ENCODE data around the gene TAX1BP3.
A peak's percentile ranks its signal among the peaks of the same experiment; 100 is the strongest.

The TAX1BP3 gene

DNA sequence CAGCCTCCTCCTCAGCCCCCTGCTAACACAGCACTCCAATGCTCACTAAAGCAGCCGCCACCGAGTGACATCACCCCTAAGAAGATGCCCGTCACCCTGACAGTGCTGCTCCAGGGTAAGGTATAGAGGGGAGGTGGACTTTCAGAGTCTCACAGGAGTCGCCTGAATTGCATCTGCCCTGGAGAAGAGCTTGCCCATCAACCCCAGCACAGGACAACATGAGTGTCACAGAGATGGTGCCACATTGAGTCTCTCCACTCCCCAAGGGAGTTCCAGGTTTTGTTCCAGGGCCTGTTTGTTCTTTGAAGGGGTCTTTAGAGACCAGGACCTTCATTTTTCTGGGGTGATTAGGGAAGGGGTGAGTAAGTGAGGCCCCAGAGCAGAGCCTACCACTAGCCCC lies 29.8 kb upstream of the TAX1BP3 start:
- Histone ChIP-seq H3K27ac (ENCODE audit: insufficient read depth, low read length, poor library complexity, severe bottlenecking) (no peak overlapping the region), H3K36me3 (ENCODE audit: control insufficient read depth, insufficient read depth, low read length) (no peaks in the 10 kb centered on the region), H3K27me3 (replicated peaks; ENCODE audit: control insufficient read depth, insufficient read depth, low read length, poor library complexity, severe bottlenecking) (no peaks in the 10 kb centered on the region), H3K9me3 (ENCODE audit: control insufficient read depth, low read length) (no peaks in the 10 kb centered on the region), H3K4me3 (ENCODE audit: insufficient read depth, low read depth, low read length, poor library complexity, severe bottlenecking) (no peak overlapping the region), H3K4me1 (ENCODE audit: control insufficient read depth, insufficient read depth, low read length, poor library complexity, severe bottlenecking) (peaks cover 12% of the 10 kb centered on the region)
- no peak for DNase-seq

DNA sequence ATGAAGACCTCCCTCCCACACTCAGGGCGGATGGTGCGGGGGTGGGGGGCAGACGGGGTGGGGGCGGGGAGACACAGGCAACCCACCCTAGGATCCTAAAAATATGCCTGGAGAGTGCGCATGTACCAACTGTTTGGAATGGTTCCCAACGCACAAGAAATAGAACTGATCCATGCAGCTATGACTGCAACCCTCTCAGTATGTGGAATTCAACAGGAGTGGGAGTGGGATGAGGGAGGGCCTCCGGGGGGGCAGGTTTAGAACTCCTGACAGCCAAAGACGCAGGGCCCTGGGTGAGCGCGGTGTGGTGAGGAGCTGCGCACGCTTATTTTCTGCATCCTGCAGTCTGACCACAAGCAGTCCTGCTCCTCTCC lies 28.7 kb upstream of the TAX1BP3 start:
- Histone ChIP-seq H3K36me3 (ENCODE audit: control insufficient read depth, insufficient read depth, low read length) (no peaks in the 10 kb centered on the region), H3K4me1 (ENCODE audit: control insufficient read depth, insufficient read depth, low read length, poor library complexity, severe bottlenecking) (peaks cover 12% of the 10 kb centered on the region), H3K9me3 (ENCODE audit: control insufficient read depth, low read length) (no peaks in the 10 kb centered on the region), H3K4me3 (ENCODE audit: insufficient read depth, low read depth, low read length, poor library complexity, severe bottlenecking) (no peak overlapping the region), H3K27ac (ENCODE audit: insufficient read depth, low read length, poor library complexity, severe bottlenecking) (no peak overlapping the region), H3K27me3 (replicated peaks; ENCODE audit: control insufficient read depth, insufficient read depth, low read length, poor library complexity, severe bottlenecking) (no peaks in the 10 kb centered on the region)
- no peak for DNase-seq

DNA sequence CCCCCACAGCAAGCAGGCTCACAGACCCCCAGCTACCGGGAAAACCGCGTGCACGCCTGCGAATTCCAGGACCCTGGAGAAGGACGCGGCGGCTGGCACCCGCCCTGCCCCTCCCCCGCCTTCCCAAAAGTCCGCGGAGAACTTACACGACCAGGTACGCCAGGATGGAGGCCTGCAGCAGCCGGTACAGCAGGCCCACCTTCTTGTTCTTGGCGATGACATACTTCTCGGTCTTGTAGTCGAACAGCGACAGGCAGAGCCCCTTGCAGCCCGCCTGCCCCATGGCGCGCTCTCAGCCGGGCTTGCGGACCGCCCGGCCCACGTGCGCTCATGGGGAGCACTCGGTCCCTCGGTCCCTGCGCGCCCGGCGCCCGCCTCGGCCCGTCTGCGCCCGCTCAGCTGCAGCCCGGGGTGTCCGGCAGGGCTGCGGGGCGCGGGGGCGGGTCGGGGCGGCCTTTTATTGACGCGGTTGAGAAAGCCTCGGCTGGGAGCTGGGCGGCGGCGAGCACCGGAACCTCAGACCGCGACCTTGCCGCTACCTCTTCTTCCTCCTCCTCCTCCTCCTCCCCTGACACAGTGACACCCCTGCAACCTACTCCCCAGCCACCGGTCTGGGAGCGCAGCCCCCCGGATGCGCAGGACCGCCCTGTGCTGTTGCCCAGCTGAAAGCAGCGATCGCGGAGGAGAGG lies 27.5 kb upstream of the TAX1BP3 start, which contains the start of gene P2RX5:
Gene P2RX5 (minus strand): TSS at position 433 of the 689 bp plus-strand sequence. CDS start 150 bp downstream, at position 283.
- peak within 1 kb of the TSS; percentile 72 for H3K4me3 ChIP-seq (ENCODE audit: insufficient read depth, low read depth, low read length, poor library complexity, severe bottlenecking)
- H3K27me3 ChIP-seq (replicated peaks; ENCODE audit: control insufficient read depth, insufficient read depth, low read length, poor library complexity, severe bottlenecking): no peaks in the 10 kb centered on the region
- peaks cover 7% of the 10 kb centered on the region for H3K36me3 ChIP-seq (ENCODE audit: control insufficient read depth, insufficient read depth, low read length)
- no peaks in the 10 kb centered on the region for H3K9me3 ChIP-seq (ENCODE audit: control insufficient read depth, low read length)
- H3K4me1 ChIP-seq (ENCODE audit: control insufficient read depth, insufficient read depth, low read length, poor library complexity, severe bottlenecking): peaks cover 12% of the 10 kb centered on the region
- no peak for DNase-seq
- H3K27ac ChIP-seq (ENCODE audit: insufficient read depth, low read length, poor library complexity, severe bottlenecking): peak within 1 kb of the TSS; percentile 13

DNA sequence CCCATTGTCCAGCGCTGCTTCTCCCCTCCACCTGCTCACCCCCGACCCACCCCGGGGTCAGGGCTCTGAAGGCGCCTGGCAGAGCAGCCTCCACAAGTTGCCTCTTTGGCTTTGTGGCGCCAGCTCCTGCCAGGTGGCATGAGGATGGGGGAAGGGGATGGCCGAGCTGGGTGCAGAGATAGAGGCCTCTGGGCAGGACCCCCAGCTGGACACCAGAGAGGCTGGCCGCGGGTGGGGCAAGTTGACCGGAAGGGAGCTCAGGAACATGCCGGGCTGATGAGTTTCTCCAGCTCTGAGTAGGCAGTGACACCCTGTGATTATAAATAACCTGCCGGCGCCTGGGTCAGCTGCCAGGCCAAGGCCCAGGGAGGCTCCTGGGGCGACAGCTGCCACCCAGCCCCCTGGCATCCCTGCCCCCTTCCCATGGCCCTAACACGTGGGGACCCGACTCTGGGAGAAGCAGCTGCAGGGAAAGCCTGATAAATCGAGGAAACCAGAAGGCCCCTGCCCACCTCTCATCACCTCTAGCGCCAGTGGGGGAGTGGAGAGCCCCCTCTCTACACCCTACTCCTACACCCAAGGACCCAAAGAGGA lies 26.8 kb upstream of the TAX1BP3 start:
- peak overlapping the region; percentile 13 for H3K27ac ChIP-seq (ENCODE audit: insufficient read depth, low read length, poor library complexity, severe bottlenecking)
- H3K4me1 ChIP-seq (ENCODE audit: control insufficient read depth, insufficient read depth, low read length, poor library complexity, severe bottlenecking): peaks cover 12% of the 10 kb centered on the region
- DNase-seq: no peak

DNA sequence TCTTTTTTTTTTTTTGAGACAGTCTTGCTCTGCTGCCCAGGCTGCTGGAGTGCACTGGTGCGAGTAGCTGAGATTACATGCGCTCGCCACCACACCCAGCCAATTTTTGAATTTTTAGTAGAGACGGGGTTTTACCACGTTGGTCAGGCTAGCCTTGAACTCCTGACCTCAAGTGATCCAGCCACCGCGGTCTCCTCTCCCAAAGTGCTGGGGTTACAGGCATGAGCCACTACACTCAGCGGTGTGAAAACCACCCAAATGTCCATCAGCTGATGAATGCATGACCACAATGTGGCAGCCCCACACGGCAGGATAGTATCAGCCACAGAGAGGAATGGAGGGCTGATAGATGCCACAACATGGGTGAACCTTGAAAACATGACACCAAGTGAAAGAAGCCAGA lies 25.5 kb upstream of the TAX1BP3 start:
- H3K9me3 ChIP-seq (ENCODE audit: control insufficient read depth, low read length): no peaks in the 10 kb centered on the region
- no peak overlapping the region for H3K4me3 ChIP-seq (ENCODE audit: insufficient read depth, low read depth, low read length, poor library complexity, severe bottlenecking)
- H3K27ac ChIP-seq (ENCODE audit: insufficient read depth, low read length, poor library complexity, severe bottlenecking): no peak overlapping the region
- H3K36me3 ChIP-seq (ENCODE audit: control insufficient read depth, insufficient read depth, low read length): peaks cover 19% of the 10 kb centered on the region
- no peaks in the 10 kb centered on the region for H3K27me3 ChIP-seq (replicated peaks; ENCODE audit: control insufficient read depth, insufficient read depth, low read length, poor library complexity, severe bottlenecking)
- DNase-seq: no peak
- H3K4me1 ChIP-seq (ENCODE audit: control insufficient read depth, insufficient read depth, low read length, poor library complexity, severe bottlenecking): peaks cover 12% of the 10 kb centered on the region

More for the DNA sequence above, 26.8 kb upstream of the TAX1BP3 start:
- Histone ChIP-seq H3K4me3 (ENCODE audit: insufficient read depth, low read depth, low read length, poor library complexity, severe bottlenecking) (peak overlapping the region; percentile 72), H3K9me3 (ENCODE audit: control insufficient read depth, low read length) (no peaks in the 10 kb centered on the region), H3K27me3 (replicated peaks; ENCODE audit: control insufficient read depth, insufficient read depth, low read length, poor library complexity, severe bottlenecking) (no peaks in the 10 kb centered on the region), H3K36me3 (ENCODE audit: control insufficient read depth, insufficient read depth, low read length) (peaks cover 13% of the 10 kb centered on the region)

DNA sequence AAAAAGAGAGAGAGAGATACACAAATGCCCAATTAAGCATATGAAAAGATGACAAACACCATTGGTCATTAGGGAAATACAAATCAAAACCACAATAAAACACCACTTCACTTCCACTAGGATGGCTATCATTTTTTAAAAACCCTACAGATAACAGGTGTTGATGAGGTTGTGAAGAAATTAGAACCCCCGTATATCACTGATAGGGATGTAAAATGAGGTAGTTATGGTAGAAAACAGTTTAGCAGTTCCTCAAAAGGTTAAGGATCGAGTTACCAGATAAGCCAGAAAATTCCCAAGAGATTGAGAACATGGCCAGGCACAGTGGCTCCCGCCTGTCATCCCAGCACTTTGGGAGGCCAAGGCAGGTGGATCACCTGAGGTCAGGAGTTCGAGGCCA lies 24.8 kb upstream of the TAX1BP3 start:
- Histone ChIP-seq H3K4me1 (ENCODE audit: control insufficient read depth, insufficient read depth, low read length, poor library complexity, severe bottlenecking) (peaks cover 12% of the 10 kb centered on the region), H3K9me3 (ENCODE audit: control insufficient read depth, low read length) (no peaks in the 10 kb centered on the region), H3K27me3 (replicated peaks; ENCODE audit: control insufficient read depth, insufficient read depth, low read length, poor library complexity, severe bottlenecking) (no peaks in the 10 kb centered on the region), H3K36me3 (ENCODE audit: control insufficient read depth, insufficient read depth, low read length) (peaks cover 19% of the 10 kb centered on the region), H3K27ac (ENCODE audit: insufficient read depth, low read length, poor library complexity, severe bottlenecking) (no peak overlapping the region), H3K4me3 (ENCODE audit: insufficient read depth, low read depth, low read length, poor library complexity, severe bottlenecking) (no peak overlapping the region)
- DNase-seq: no peak

DNA sequence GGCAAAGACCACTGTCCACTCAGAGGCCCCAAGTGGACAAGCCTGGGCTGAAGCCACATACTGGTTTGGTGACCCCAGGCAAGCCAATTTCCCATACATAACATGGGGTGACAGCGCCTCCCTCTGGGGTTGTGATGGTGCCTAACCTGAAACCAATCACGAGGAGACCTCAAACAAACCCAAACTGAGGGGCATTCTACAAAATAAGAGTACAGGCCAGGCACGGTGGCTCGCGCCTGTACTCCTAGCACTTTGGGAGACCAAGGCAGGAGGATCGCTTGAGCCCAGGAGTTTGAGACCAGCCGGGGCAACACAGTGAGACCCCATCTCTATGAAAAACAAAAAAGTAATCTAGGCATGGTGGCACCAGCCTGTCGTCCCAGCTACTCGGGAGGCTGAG lies 24.0 kb upstream of the TAX1BP3 start:
- Histone ChIP-seq H3K27me3 (replicated peaks; ENCODE audit: control insufficient read depth, insufficient read depth, low read length, poor library complexity, severe bottlenecking) (no peaks in the 10 kb centered on the region), H3K9me3 (ENCODE audit: control insufficient read depth, low read length) (no peaks in the 10 kb centered on the region), H3K4me1 (ENCODE audit: control insufficient read depth, insufficient read depth, low read length, poor library complexity, severe bottlenecking) (peaks cover 12% of the 10 kb centered on the region), H3K4me3 (ENCODE audit: insufficient read depth, low read depth, low read length, poor library complexity, severe bottlenecking) (no peak overlapping the region), H3K36me3 (ENCODE audit: control insufficient read depth, insufficient read depth, low read length) (peaks cover 19% of the 10 kb centered on the region), H3K27ac (ENCODE audit: insufficient read depth, low read length, poor library complexity, severe bottlenecking) (no peak overlapping the region)
- DNase-seq: no peak

DNA sequence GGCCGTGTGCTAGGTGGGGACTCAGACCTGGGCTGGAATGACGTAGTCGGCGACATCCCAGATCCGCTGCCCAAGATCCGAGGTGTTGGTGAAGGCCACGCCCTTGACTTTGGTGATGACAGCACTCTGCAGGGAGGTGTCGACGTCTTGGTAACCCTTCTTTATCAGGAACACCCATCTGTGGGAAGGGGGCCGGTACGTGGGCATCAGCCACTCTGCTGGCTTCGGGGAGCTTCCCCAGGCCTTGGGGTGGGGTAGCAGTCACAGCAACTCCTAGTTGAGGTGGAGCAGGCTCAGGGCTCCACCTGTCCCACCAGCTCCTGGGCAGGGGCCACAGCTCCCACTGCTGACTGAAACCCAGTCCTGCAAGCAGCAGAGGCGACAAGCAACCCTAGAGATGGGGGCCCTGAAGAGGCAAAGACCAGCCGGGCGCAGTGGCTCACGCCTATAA lies 23.3 kb upstream of the TAX1BP3 start:
- Histone ChIP-seq H3K9me3 (ENCODE audit: control insufficient read depth, low read length) (no peaks in the 10 kb centered on the region), H3K4me1 (ENCODE audit: control insufficient read depth, insufficient read depth, low read length, poor library complexity, severe bottlenecking) (peaks cover 10% of the 10 kb centered on the region), H3K27me3 (replicated peaks; ENCODE audit: control insufficient read depth, insufficient read depth, low read length, poor library complexity, severe bottlenecking) (no peaks in the 10 kb centered on the region), H3K27ac (ENCODE audit: insufficient read depth, low read length, poor library complexity, severe bottlenecking) (no peak overlapping the region), H3K4me3 (ENCODE audit: insufficient read depth, low read depth, low read length, poor library complexity, severe bottlenecking) (no peak overlapping the region), H3K36me3 (ENCODE audit: control insufficient read depth, insufficient read depth, low read length) (peaks cover 19% of the 10 kb centered on the region)
- DNase-seq: no peak

DNA sequence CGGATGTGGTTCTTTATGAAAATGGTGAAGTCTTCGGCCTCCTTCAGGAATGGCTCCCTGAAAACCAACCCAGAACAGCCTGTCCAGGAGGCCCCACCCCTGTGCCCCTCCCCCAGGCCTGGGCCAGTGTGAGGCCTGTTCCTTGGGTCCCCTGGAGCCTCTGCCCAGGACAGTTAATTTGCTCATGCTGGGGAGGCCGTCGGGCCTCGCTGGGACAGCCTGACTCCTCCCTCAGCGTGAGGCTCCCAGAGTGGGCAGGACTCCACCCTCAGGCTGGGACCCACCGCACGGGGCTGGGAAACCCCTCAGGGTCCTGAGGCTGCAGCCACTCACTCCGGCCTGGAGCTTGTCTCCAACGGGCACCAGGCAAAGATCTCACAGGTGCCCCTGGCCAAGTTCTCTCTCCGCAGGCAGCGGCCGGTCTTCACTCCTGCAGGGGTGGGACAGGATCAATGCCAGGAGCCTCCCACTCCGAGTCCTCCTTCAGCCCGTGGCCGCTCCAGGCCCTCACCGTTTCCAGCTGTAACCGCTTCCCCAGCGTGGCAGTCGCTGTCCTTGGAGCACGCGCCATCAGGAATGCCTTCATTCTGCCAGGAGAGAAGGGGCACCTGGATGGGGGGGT lies 21.8 kb upstream of the TAX1BP3 start:
- Histone ChIP-seq H3K9me3 (ENCODE audit: control insufficient read depth, low read length) (no peaks in the 10 kb centered on the region), H3K4me1 (ENCODE audit: control insufficient read depth, insufficient read depth, low read length, poor library complexity, severe bottlenecking) (peaks cover 6% of the 10 kb centered on the region), H3K4me3 (ENCODE audit: insufficient read depth, low read depth, low read length, poor library complexity, severe bottlenecking) (no peak overlapping the region), H3K27ac (ENCODE audit: insufficient read depth, low read length, poor library complexity, severe bottlenecking) (no peak overlapping the region), H3K27me3 (replicated peaks; ENCODE audit: control insufficient read depth, insufficient read depth, low read length, poor library complexity, severe bottlenecking) (no peaks in the 10 kb centered on the region), H3K36me3 (ENCODE audit: control insufficient read depth, insufficient read depth, low read length) (peaks cover 19% of the 10 kb centered on the region)
- no peak for DNase-seq
